NCI-H2171 (cell line): Measurements from ENCODE around the gene CHD3.

ENCODE experiments used
- DNase-seq: peaks from one replicate; lab custom pipeline; 2025; lab: John Stamatoyannopoulos, UW

Gene CHD3

DNA sequence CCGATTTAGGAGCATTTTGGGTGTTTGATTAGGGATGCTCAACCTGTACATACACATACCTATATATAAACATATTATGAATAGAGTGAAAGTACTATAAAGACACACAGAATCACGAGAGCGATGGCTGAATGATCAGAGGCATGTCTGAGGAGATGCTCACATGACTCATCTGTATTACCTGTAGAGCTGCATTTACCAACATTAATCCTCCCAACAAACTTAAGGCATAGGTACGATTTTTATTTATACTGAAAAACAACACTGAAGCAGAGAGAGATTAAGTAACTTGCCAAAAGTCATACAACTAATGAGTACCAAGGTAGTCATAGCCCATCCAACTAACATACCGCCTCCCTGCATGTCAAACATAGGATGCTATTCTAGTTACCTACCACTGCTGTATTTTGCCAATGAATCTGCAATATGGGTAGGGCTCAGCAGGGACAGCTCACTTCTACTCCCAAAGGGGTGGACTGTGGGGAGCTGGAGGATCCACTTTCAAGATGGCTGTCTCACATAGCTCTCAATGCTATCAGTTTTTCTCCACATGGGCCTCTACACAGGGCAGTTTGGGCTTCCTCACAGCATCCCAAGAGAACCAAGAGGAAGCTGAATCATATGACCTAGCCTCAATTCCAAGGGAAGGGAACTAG, 23.5 kb upstream of the CHD3 start:
- no peak for DNase-seq

DNA sequence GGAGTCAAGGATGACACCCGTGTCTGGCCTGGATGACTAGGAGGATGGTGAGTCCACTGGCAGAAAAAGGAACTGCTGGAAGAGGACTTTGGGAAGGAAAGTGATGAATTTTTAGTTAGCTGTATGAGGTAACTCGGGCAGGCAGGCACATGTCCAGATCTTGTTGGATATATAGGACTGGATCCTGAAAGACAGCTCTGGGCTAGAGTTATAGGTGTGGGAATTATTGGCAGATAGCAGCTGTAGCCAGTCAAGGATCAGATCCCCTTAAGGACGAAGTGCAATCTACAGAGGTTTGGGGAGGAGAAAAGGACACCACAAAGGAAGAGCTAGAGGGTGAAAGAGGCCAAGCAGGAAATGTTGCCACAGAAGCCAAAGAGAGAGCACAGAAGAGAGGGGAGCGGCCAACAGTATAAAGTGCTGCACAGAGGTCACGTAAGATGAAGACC, 20.7 kb upstream of the CHD3 start:
- no peak for DNase-seq

DNA sequence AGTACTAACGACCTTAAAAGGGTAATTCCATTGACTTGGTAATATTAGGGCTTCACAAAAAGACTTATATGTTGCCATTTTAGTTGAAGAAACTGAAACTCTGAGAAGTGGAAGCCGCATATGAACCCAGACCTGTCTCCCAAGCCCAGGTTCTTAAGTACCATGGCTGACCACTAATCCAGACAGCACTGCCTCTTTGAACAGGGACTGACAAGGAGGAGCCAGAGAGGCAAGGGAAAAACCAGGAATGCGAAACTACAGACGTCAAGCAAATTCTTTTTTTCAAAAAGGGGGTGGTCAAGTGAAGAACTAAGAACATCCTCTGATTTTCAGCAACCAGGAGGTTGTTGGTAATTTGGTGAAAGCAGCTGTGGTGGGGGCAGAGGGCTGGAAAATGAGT, 15.5 kb upstream of the CHD3 start:
- DNase-seq: no peak

DNA sequence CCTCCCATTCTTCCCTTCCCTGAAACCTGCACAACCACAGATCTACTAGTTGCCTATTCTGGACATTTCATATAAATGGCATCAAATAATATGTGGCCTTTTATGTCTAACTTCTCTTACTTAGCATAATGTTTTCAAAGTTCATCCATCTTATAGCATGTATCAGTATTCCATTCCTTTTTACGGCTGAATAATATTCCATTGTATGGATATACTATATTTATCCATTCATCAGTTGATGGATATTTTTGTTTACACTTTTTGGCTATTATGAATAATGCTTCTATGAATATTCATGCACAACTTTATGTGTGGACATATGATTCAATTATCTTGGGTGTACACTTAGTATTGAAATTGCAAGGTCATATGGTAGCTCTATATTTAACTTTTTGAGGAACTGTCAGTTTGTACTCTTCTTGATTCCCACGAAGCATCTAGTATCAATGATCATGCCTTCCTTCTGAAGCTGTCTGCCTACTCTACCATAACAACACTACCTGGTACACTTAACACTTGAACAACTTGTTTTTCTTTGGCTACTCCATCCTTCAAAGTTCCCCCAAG, 12.7 kb upstream of the CHD3 start:
- DNase-seq: no peak

DNA sequence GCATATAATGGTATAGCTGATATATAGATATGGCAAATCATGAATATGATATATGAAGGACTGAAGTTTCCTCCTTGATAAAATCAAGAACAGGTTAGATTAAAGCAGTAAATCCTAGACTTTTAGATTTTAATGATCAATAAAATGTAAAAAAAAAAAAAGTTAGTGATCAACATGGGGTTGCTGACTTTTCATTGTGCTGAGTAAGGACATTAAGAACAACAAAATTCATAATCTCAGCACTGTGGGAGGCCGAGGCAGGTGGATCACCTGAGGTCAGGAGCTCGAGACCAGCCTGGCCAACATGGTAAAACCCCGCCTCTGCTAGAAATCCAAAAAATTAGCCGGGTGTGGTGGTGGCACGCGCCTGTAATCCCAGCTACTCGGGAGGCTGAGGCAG, 10.4 kb upstream of the CHD3 start:
- no peak for DNase-seq

GRCh38 chr17:7880076-7880868, 8.3 kb upstream of the CHD3 start:
- no peak for DNase-seq

GRCh38 chr17:7881276-7882054, 7.1 kb upstream of the CHD3 start:
- peak; percentile 91 for DNase-seq

DNA sequence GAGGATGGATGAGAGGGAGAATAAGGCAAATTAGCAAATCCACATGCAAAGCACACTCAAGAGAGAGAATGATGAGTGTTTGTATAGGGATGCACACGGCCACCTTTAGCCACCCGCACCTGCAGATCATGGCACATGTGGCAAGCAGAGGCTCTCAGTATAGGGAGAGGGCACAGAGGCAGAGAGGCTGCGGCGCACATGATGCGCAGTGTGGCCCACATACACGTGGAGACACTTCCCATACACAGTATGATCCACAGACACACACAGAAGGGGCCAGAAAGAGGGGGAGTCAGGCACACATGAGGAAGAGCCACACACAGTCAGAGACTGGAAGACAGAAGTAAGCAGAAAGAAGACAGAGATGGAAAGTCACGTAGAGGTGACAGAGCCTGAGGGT, 6.5 kb upstream of the CHD3 start:
- peak; percentile 21 for DNase-seq

GRCh38 chr17:7882629-7883028, 6.0 kb upstream of the CHD3 start:
- no peak for DNase-seq

DNA sequence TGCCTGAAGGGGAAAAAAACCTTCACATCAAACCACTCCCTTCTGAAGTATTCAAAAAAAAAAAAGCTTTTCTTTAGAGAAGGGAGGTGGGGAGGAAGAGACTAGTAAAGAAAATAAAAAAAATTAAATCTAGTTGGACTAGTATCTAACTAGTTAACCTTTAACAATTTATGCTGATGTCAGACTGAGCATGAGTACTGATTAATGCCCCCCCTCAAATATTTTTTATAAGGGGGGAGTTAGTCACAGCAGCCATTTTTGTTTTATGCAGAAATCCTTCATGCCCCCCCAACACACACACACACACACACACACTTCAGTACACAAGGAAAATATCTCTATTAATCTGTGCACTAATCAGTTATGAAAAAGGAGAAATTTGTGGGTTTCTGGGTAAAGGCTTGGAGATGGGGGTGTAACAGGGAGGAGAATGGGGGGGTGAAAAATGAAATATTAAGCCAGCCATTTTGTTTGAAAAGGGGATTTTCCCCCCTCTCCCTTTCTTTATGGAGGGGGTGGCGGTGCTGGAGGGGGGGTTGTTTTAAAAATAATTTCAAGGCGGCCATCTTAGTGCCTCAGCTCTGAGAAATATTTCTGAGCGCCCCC, 4.7 kb upstream of the CHD3 start:
- DNase-seq: peak; percentile 59

DNA sequence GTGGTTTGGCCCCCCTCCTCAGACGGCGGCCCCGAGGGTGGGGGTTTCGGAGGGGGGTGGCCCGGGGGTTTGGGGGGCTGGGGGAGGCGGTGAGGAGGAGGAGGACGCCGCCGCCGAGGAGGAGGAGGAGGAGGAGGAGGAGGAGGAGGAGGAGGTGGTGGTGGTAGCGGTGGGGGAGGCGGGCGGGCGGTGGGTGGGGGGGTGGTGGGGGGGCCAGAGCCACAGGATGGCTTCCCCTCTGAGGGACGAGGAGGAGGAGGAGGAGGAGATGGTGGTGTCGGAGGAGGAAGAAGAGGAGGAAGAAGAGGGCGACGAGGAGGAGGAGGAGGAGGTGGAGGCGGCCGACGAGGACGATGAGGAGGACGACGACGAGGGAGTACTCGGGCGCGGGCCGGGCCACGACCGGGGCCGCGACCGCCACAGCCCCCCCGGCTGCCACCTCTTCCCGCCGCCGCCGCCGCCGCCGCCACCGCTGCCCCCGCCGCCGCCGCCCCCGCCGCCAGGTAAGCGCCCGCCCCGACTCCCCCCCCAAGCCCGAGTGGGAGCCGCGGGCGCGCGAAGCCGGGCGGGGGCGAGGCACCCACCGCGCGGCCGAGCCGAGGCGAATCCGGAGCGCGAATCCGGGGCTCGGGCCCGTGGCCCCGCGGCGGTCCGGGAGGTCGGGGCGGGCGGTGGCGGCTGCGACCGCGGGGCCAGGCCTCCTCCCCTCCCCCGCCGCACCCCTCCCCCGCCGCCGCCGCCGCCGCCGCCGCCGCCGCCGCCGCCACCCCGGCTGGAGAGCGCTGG, 3.8 kb upstream of the CHD3 start:
- no peak for DNase-seq

GRCh38 chr17:7885367-7886226, 3.0 kb upstream of the CHD3 start:
- DNase-seq: peak; percentile 45

DNA sequence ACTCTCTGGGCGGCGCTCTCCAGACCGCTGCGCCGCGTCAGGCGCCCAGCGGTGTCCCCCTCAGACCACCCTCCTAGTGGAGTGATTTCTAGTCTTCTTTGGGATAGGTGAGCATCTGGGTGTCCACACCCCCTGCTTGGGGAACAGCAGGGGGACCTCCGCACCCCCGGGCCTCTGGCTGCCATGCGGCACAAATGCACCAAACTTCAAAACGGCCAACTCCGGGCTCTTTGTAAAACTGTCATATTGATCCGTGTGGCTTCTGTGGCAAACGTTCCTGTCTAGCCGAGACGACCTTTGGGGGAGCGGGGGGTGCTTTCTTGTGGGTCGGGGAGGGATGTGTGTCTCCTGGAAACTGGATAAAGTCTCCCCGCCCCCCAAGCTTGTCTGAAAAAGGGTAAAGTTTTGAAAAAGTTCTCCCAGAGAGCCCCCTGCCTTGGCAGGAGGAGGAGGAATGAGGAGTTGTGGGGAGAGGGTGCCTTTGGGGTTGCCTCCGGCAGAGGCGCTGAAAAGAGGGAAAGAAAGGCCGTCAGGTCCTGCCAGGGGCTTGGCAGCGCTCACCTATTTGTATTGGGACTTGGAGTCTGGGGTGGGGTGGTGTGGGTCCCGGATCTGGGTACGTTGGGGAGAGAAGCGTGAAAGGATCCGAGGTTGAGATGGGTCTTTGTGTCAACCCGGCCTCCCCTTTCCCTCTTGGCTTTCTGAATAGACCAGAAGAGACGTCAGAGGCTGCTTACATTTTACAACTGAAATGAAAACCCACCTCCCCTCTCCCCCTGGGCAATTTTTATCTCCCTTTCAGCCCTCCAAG, 2.2 kb upstream of the CHD3 start:
- peak; percentile 27 for DNase-seq

- no peak for DNase-seq
These were observed 1.5 kb upstream of the CHD3 start for GRCh38 chr17:7887038-7887481.

DNA sequence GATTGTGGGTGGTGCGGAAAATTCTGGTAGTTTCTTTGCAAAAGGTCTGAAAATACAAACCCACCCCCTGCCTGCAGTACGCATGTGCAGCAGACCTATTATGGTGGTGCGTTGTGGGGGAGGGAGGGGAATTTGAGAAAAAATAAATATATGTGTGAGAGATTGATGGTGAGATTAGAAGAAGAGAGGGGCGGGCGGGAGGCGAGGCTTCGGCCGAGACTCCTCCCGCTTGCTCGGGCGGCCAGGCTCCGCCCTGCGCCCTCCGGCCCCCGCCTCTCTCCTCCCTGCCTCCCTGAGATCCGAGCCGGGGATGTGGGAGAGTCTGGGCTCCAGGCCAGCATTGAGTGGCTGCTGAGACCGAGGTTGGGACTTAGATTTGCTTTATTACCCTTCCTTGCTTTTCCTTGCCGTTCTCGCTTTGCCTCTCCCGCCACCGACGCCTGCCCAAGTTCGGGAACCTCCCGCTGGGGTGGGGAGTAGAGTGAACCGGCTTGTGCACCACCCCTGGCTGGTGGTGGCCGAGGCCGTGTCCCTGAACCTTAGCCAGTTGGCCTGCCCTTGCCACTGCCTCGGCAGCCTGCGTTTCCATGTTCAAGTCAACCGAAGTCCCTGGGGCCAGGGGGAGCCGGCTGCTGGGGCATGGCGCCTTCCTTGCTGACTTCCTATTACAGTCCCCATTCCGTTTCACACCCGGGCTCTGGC, 956 bp upstream of the CHD3 start:
- DNase-seq: peak; percentile 94

DNA sequence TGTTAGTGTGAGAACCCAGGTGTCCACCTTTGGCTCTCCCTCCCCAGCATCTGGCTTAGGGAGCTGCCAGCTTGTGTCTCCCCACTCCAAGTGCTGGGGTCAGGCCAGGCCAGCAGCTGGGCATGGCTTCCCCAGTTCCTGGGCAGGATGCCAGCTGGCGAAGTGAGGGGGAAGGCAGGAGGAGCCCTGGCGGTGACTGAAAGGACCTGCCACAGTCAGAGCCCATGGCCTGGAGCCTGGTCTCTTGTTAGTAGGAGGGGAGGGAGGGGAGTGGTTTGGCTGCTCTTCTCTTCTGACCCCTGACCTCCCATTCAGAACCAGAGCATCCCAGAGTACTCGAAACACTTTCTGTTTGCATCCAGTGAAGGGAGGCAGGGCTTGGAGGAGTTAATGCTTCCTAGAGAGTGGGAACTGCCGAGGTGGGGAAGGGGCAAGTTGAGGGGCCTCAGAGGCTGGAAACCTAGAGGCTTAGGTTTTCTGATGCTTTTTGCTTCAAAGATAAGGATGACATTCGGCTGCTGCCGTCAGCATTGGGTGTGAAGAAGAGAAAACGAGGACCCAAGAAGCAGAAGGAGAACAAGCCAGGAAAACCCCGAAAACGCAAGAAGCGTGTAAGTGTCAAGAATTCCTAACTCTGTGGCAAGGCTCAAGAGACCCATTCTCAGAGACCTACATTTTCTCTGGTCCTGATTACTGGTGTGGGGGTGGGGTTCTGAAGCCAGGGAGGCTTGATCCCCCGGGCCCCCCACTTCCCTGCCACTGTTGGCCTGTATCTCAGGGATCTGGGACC, 772 bp downstream of the CHD3 start:
- DNase-seq: peak; percentile 94

GRCh38 chr17:7893187-7893880, 4.7 kb downstream of the CHD3 start:
- no peak for DNase-seq
